Brain microvascular endothelial cell (primary cell): ENCODE results near the gene AMHR2.
"Not testable (repeated sequence)": the region's sequence is repeated elsewhere in the genome, so short reads cannot be mapped to it uniquely, and the experiment has no call there.

Experiments used
- DNase-seq: peaks from one replicate; pipeline ENCODE4 v3.0.0-alpha.2; 2020
- H3K27ac ChIP-seq: fragments of 250-450 bp; sonication (Bioruptor Pico); 2 replicates; pipeline ENCODE4 v1.5.1; 2020; ENCODE audit warnings: mild to moderate bottlenecking, moderate library complexity
- H3K27me3 ChIP-seq: fragments of 250-450 bp; sonication (Bioruptor Pico); replicated peaks from 2 replicates; pipeline ENCODE4 v1.5.1; 2020; ENCODE audit warnings: mild to moderate bottlenecking
- H3K36me3 ChIP-seq: fragments of 250-450 bp; sonication (Bioruptor Pico); replicated peaks from 2 replicates; pipeline ENCODE4 v1.5.1; 2020; ENCODE audit warnings: mild to moderate bottlenecking
- H3K4me3 ChIP-seq: 2 replicates; pipeline ENCODE4 v1.5.1; 2011; ENCODE audit warnings: low read depth, mild to moderate bottlenecking, control low read depth, low read length, moderate library complexity
- CTCF ChIP-seq: IDR thresholded peaks from 2 replicates; pipeline ENCODE4 v1.5.1; 2011; ENCODE audit warnings: low read depth, mild to moderate bottlenecking, moderate library complexity, low read length, control low read depth, inconsistent platforms; ENCODE audit errors: missing control alignments
- in situ Hi-C: cut with HindIII; loops from 2 replicates; pipeline ENCODE4 v1.10.0; 2017; ENCODE audit warnings: low sequenced_read_pairs, low pct_ligation_motif_present

The AMHR2 gene

DNA sequence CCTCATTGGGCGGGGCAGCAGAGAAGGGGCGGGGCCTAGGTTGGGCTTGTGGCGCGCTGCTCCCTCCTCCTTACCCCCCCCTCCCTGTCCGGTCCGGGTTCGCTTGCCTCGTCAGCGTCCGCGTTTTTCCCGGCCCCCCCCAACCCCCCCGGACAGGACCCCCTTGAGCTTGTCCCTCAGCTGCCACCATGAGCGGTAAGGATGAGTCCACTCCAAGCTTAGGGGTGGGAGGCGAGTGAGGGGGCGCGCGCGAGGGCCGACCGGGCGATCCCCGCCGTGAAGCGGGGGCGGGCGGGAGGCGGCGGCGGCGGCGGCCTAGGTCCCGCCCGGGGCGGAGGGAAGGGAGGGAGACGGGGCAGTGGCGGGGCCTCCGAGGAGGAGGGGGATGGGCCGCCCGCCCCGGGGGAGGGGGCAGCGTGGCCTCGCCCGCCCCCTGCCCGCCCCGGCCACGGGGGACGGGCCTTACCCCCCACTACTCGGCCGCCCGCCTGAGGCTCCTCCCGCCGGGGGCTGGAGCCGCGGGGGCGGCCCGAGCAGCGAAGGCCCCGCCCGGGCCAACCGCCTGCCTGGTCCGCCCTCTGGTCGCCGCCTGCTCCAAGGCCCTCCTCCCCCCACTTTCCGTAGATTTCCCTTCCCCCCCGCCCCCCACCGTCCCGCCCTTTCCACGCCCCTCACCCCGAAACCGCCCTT is 43.4 kb upstream of the AMHR2 start, which contains the start of gene SP1:
Gene SP1, plus strand, starts transcription at position 73 of the 690 bp plus-strand sequence. Its CDS starts 116 bp downstream, at position 189.
- in situ Hi-C loops = no loop called here
- Histone ChIP-seq H3K4me3 (peak within 1 kb of the TSS; percentile 64), H3K36me3 (peaks cover 15% of the 10 kb centered on the region), H3K27ac (peak within 1 kb of the TSS; percentile 95), H3K27me3 (no peaks in the 10 kb centered on the region)
- DNase-seq = peak; percentile 81
- TF ChIP-seq CTCF = no peak

GRCh38 chr12:53380794-53381730 is 42.6 kb upstream of the AMHR2 start:
- Histone ChIP-seq H3K27me3 (no peaks in the 10 kb centered on the region), H3K36me3 (peaks cover 15% of the 10 kb centered on the region), H3K4me3 (peak overlapping the region; percentile 59), H3K27ac (peak overlapping the region; percentile 95)
- in situ Hi-C loops = no loop called here
- peak; percentile 35 for DNase-seq
- TF ChIP-seq CTCF = no peak

GRCh38 chr12:53381731-53382630 is 41.7 kb upstream of the AMHR2 start:
- H3K27ac ChIP-seq = peak overlapping the region; percentile 95
- DNase-seq = peak; percentile 38
- in situ Hi-C loops = no loop called here
- peak; percentile 41 for TF ChIP-seq CTCF
- H3K27me3 ChIP-seq = no peaks in the 10 kb centered on the region
- peaks cover 15% of the 10 kb centered on the region for H3K36me3 ChIP-seq
- H3K4me3 ChIP-seq = peak overlapping the region; percentile 59

- Histone ChIP-seq H3K27me3 (no peaks in the 10 kb centered on the region), H3K4me3 (peak overlapping the region; percentile 17), H3K27ac (no peak overlapping the region), H3K36me3 (peaks cover 15% of the 10 kb centered on the region)
- DNase-seq = no peak
- in situ Hi-C loops = no loop called here
- no peak for TF ChIP-seq CTCF
These were observed 40.4 kb upstream of the AMHR2 start for GRCh38 chr12:53383258-53383657.

DNA sequence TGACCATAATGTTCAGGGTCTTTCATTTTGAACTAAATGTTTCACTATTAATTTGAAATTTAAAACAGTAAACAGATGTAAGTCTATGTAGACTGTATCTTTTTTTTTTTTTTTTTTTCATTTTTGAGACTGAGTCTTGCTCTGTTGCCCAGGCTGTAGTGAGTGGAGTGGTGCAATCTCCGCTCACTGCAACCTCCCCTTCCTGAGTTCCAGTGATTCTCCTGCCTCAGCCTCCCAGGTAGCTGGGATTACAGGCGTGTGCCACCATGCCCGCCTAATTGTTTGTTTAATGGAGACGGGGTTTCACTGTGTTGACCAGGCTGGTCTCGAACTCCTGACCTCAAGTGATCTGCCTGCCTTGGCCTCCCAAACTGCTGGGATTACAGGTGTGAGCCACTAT is 37.3 kb upstream of the AMHR2 start:
- H3K27ac ChIP-seq, H3K4me3 ChIP-seq, DNase-seq, H3K27me3 ChIP-seq, in situ Hi-C loops: not testable (repeated sequence)
- peaks cover 18% of the 10 kb centered on the region for H3K36me3 ChIP-seq
